Measurements from ENCODE around the gene ATP5PO. TPM values are rescaled to one million over a fixed set of nuclear protein-coding genes. Genes with fewer than 3 reads are reported as not detected.
A peak's percentile ranks its signal among the peaks of the same experiment; 100 is the strongest.

ATP5PO gene
- total and polyA plus RNA-seq, 2 of the 8 experiments (the other 6 are each of a cell fraction or from before 2014, with no cell fraction given): 251 to 267 TPM

GRCh38 chr21:33901412-33902288 lies 14.0 kb downstream of the ATP5PO start (continued):
- TF ChIP-seq CTCF (IDR thresholded peaks at IDR 0.05; ENCODE audit: control extremely low read depth in 1 of 3, insufficient read depth in 1 of 3, low read depth in 1 of 3, low read length in 3 of 3) (peak; percentile 76 to 99 (median 94)), KDM4A (IDR thresholded peaks at IDR 0.05; ENCODE audit: low read depth, low read length, severe bottlenecking) (no peak), EP300 (IDR thresholded peaks at IDR 0.05; ENCODE audit: borderline replicate concordance in 1 of 2, low read depth in 2 of 2, low read length in 2 of 2) (no peak), JUND (IDR thresholded peaks at IDR 0.05; ENCODE audit: low read length) (no peak), CHD2 (IDR thresholded peaks at IDR 0.05; ENCODE audit: low read length) (no peak), BACH1 (IDR thresholded peaks at IDR 0.05; ENCODE audit: low read length) (no peak), SP1 (IDR thresholded peaks at IDR 0.05; ENCODE audit: low read depth, low read length) (no peak), KDM5A (IDR thresholded peaks at IDR 0.05; ENCODE audit: low read length) (no peak), CHD1 (IDR thresholded peaks at IDR 0.05; ENCODE audit: low read depth, low read length) (no peak), CTBP2 (IDR thresholded peaks at IDR 0.05; ENCODE audit: borderline replicate concordance, insufficient read depth, insufficient read length, low read length) (no peak), EGR1 (IDR thresholded peaks at IDR 0.05; ENCODE audit: borderline replicate concordance, low read depth, low read length) (no peak), FOSL1 (IDR thresholded peaks at IDR 0.05; ENCODE audit: insufficient read depth, low read depth, low read length) (no peak), MAFK (IDR thresholded peaks at IDR 0.05; ENCODE audit: low read depth, low read length) (no peak), YY1 (IDR thresholded peaks at IDR 0.05; ENCODE audit: low read depth, low read length) (no peak), POLR2A (IDR thresholded peaks at IDR 0.05; ENCODE audit: control extremely low read depth in 1 of 2, low read depth in 2 of 2, low read length in 2 of 2) (no peak), SP2 (IDR thresholded peaks at IDR 0.05; ENCODE audit: low read length) (no peak), SIX5 (IDR thresholded peaks at IDR 0.05; ENCODE audit: low read depth, low read length) (no peak), RXRA (IDR thresholded peaks at IDR 0.05; ENCODE audit: insufficient read depth, low read depth, low read length) (no peak), SP4 (IDR thresholded peaks at IDR 0.05; ENCODE audit: low read length) (no peak), ATF2 (IDR thresholded peaks at IDR 0.05; ENCODE audit: low read length) (no peak), HDAC2 (IDR thresholded peaks at IDR 0.05; ENCODE audit: borderline replicate concordance in 1 of 2, low read depth in 2 of 2, low read length in 2 of 2) (no peak)
